HG02623 (cell line): ENCODE results near the gene DCUN1D2.

Experiments used
- ATAC-seq: cut with Tn5 transposase; IDR thresholded peaks from one replicate; pipeline ENCODE4 v1.9.1; 2021; ENCODE audit warnings: moderate library complexity; ENCODE audit not compliant: unreplicated experiment

DCUN1D2 gene

GRCh38 chr13:113413178-113413897 is 77.2 kb downstream of the DCUN1D2 start:
- ATAC-seq = no peak

- no peak for ATAC-seq
These were observed 78.1 kb downstream of the DCUN1D2 start for GRCh38 chr13:113412440-113412839.

GRCh38 chr13:113411216-113412023 is 79.1 kb downstream of the DCUN1D2 start:
- no peak for ATAC-seq

- ATAC-seq = no peak
These were observed 79.9 kb downstream of the DCUN1D2 start for GRCh38 chr13:113410472-113411201.

GRCh38 chr13:113408562-113408961 is 81.9 kb downstream of the DCUN1D2 start:
- no peak for ATAC-seq

GRCh38 chr13:113407531-113408393 is 82.7 kb downstream of the DCUN1D2 start:
- ATAC-seq = no peak

- ATAC-seq = no peak
These were observed 83.4 kb downstream of the DCUN1D2 start for GRCh38 chr13:113407103-113407530.

GRCh38 chr13:113406321-113407102 is 84.0 kb downstream of the DCUN1D2 start:
- ATAC-seq = no peak
